GM21786 (cell line): ENCODE results near the gene LBX2.
A peak's percentile ranks its signal among the peaks of the same experiment; 100 is the strongest.

Source experiments
- ATAC-seq: cut with Tn5 transposase; IDR thresholded peaks from one replicate; pipeline ENCODE4 v1.9.1; 2021; ENCODE audit not compliant: unreplicated experiment

Gene LBX2

DNA sequence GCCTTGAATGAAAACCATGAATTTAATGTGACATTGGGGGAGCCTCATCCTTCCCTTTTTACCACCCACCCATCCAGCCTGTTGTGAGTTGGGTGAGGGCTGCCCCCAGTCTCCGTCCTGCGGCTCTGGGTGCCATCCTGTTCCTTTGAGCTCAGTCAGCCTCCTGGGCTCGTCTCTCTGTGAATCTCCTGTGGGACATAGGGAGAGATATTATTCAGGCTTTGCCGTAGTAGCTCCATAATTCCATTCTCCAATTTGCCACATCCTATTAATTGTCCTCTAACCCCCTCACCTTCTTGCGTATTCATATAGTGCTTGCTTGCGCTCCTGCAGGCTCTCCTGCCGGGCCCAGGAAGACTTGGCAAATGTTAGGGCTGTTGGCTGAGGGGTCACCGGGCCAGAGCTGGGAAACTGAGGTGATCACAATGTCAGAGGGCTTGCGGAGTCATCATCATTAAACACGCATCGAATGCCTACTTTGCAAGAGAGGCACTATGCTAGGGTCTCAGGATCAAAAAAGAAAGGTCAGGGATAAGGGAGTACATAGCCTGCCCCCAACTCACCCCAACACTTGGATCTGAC lies 27.3 kb upstream of the LBX2 start:
- no peak for ATAC-seq

DNA sequence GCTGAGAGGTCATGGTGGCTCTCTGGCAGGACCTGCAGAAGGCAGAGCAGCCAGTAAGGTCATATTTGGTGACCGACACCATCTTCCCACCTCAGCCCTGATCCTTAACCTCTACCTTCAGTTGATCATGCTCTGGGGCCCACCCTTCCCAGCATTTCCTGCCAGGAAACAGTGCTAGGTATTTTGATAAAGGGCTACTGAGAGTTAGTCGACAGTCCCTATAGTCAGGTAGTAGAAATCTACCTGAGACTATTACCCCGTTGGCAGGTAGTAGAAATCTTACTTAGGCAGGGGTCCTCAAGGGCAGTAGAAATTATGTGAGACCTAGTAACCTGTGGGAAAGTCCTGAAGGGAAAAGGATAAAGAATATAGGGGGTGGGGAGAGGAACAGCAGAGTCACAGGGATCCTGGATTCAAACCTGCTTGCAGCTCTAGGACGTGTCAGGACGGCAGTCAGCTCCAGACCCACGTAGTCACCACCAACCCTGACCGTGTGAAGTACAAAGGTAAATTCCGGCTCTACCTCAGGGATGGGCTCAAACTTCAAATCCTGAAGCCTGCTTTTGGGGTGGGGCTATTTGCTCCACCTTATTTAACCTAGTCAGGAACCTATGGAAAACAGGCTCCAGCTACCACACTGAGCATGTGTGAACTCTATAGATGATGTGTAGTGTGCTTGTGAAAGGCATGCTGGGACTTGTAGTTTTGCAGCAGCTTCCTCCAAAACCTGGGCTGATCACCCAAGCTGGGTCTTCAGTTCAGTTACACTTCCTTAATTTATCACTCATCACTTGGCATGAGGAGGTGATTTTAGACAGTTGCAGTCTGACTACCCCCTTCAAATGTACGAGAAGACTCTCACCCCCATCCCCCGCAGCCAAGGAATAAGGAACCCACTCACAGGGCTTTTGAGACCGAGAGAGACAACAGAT lies 26.6 kb upstream of the LBX2 start, which contains the start of gene DQX1:
Gene DQX1, minus strand, starts transcription at position 515 of the 932 bp plus-strand sequence. Its CDS starts 502 bp downstream, at position 13.
- ATAC-seq = no peak

DNA sequence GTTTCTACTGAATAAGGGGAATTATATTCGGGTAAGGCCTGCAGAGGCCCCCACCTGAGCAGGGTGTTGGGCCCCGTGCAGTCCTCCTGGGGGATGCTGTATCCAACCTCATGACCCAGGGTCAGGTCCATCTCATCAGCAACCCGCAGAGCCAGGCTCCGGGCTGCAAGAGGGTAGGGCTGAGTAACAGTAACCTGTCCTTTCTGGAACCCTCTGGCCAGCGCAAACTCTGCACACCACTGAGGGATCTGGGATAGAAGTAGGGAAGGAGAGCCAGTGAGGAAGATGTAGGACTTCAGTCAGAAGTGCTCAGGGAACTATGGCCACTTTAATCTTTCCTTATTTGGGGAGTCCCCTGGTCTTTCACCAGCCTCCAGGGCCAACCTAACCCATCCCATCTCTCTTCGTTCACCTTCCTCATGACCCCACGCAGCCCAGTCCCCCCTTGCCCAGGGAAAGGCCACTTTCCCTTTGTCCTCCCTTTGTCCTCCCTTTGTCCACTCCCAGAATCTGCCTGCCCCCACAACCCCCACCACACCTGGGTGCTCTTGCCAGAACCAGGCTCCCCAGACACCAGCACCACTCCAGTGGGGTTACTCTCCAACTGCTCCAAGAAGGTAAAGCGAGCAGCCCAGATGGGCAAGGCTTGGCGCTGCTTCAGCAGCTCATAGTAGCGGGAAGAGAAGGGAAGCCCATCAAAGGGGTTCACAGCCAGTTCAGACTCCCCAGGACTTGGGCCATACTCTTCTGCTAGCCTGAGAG lies 25.7 kb upstream of the LBX2 start:
- no peak for ATAC-seq

DNA sequence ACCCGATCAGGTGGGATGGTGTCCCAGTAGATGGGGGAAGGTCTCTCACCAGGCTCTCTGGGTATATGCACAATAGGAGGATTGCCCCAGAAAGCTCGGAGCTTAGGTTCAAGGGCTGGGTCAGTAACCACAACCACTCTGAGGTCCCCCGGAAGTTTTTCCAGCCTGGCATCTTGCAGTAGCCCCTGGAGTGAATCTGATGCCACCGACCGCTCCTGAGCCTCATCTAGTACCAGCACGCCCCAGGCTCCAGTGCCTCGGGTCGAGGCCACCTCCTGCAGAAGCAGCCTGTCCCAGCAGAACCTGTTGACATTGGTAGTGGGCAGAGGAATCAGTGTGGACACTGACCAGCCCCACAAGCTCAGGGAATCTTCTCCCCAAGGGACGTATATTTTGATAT lies 24.6 kb upstream of the LBX2 start:
- ATAC-seq = no peak

DNA sequence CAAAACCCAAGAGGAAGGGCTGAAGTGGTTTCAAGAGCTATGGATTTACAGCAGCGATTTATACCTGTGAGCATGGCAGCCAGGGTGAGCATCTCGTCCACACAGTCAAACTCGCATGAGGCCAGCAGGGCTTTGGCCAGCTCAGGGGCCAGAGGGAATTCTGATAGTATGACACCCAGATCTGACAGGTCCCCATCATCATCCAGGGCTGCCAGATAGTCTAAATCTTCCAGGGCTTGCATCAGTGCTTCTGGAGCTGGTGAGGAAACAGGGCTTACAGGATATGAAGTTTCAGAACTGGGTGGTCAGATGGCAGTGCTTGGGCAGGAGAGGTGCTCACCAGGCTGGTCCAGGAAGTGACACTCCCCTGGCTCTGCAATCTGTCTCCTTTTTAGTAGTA lies 23.1 kb upstream of the LBX2 start:
- no peak for ATAC-seq

DNA sequence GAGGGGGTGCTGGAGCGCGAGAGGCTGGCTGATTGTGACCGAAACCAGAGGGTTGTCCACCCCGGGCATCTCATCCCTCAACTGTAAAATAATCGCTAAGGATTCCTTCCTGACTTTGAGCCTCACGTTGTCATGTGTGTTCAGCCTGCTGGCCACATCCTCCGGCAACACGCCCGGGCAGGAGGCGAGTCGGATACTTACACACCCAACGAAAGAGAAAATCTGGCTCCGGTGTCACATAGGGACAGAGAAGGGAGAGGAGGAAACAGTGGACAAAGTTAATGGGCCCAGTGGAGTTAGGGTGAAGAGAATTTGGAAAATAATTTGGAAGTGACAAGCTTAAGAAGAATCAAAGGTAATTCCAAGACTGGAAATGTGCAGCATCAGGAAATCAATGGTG lies 17.2 kb upstream of the LBX2 start:
- ATAC-seq = no peak

DNA sequence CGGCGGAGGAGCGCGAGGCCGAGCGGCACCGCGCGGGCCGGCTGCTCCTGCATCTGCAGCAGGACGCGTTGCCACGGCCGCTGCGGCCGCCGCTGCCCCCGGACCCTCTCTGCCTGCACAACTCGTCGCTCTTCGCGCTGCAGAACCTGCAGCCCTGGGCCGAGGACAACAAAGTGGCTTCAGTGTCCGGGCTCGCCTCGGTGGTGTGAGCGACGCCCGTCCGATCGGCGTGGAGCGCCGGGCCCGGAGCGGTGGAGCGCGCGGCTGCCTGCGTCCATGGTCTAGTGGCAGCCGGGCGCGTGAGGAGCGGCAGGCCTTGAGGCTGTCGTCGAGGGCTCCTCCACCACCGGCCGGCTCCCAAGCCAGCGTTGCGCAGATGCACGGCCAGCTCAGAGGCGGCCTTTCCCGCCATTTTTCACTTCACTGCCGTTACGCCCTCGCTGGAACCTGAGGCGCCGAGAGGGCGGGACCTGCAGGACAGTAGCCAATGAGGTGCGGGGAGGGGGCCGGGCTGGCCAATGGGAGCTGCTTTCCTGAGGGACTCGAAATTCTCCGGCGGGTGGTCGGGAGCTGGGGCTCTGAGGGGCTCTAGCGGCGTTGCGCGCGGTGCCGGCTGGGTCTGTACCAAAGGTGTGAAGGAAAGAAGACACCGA lies 16.7 kb upstream of the LBX2 start:
- ATAC-seq = no peak

DNA sequence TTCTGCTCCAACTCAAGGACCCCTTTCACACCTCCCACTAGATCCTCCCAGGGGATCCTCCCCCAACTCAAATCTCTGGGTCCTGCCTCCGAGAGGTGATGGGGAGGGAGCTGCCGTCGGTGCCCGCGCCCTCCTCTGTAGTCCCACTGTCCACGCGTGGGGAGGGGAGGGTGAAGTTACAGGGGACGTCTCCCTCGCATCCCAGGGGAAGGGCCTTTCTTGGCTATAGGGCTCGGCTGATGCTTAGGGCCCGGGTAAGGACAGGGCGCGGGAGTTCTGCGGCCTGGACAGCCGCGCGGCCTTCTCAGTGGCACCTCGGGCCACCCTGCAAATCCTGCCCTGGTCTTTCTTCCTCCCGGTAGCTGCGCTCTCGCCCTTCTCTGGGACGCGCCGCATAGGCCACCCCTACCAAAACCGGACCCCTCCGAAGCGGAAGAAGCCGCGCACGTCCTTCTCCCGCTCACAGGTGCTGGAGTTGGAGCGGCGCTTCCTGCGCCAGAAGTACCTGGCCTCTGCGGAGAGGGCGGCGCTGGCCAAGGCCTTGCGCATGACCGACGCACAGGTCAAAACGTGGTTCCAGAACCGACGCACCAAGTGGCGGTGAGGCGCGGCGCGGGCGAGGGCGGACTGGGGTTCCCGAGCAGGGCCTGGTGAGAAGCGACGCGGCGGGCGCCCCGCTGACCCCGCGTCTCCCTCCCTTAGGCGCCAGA lies 16.0 kb upstream of the LBX2 start:
- no peak for ATAC-seq

DNA sequence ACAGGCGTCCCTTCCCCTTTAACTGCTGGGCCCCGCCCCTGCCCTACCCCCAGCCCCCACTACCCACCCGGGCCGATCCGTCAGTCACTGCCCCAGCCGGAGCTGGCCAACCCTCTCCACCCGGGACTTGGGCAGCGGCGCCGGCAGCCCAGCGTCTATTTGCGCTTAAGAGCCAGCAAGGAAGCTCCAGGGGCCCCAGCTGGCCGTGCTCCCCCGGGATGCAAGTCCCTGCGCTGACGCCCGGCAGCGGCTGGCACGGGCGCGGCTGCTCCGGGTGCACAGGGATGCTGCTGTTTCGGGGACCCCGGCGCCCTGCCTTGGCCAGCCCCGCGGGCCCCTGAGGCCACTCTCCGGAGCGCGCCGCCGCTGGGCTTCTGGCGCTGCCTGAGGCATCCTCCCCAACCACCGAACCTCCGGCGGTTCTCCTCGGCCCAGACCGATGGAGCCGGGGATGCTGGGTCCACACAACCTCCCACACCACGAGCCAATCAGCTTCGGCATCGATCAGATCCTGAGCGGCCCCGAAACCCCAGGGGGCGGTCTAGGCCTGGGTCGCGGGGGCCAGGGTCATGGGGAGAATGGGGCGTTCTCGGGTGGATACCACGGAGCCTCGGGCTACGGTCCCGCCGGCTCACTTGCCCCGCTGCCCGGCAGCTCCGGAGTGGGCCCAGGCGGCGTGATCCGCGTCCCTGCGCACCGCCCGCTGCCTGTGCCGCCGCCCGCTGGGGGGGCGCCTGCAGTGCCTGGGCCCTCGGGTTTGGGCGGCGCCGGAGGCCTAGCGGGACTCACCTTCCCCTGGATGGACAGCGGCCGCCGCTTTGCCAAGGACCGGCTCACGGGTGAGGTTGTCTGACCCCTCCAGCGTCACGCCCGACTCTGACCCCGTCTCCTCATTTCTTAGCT lies 15.2 kb upstream of the LBX2 start, which contains the start of gene TLX2:
Gene TLX2, plus strand, starts transcription at position 83 of the 903 bp plus-strand sequence. Its CDS starts 357 bp downstream, at position 440.
- no peak for ATAC-seq

DNA sequence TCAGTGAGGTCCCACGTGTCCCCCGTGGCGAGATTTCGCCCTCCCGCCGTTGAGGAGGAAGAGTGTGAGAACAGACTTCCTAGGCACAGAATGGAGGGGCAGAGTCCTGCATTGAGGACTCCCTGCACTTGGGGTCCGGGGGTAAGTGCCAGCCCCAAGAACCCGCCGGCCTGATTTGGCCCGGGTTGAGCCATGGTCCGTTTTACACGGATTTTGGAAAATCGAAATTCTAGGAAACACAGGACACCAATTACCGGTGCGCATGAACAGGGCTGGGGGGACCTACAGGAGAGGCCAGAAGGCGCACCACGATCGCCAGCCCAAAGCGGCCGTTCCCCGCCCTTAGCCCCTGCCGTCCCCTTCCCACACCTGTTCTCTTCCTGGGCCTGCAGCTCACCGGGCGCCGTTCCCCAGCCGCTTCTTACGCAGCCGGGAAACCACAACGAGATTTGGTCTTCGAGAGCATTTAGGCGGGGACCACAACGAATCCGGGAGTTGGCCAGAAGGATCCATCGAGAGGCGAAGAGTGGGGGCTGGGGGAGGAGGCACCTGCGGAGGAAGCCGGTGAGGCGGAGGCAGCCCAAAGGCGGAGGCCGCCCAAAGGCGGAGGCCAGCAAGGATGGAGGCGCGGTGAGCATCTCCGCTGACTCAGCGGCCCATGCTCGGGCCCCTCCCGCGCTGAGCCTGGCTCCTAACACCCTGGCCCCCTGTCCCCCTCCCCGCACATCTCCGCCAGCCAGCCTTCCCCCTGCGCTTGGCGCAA lies 14.4 kb upstream of the LBX2 start:
- no peak for ATAC-seq

DNA sequence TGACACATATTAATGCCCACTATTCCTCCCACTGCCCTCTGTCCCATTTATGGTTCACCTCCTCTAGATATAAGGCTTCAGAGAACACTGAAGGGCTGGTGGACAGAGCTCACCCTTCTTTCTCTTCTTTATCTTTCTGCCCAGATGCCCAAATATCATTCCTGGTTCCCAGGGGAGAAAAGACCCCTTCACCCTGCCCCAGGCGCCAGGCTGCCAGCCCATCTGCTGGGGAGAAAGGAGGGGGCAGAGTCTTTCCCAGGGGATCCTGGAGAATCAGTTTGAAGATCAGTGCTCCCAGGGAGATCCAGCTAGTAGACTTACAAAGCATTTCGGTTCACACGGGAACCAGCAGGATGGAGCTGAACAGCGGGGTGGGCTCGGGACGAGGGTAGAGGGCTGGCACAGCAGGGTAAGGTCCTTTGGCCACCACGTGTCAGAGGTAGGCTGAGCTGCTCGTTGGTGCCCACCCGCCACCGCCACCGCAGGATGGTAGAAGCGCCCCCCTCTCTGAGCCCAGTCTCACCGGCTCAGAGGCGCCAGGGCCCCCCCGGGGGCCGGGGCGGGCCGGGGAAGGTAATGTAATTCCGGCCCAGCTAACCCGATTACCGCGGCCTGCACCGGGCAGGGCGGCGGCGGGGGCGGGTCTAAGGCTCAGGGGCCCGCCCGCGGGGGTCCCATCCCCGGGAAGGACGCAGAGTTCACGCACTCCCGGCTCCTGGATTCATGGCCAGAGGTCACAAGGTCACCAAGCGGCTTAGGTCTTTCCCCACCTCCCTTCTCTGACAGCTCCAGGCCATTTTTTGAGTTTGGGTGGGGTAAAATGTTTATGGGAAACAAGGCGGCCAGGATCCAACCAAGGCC lies 13.6 kb upstream of the LBX2 start:
- no peak for ATAC-seq

DNA sequence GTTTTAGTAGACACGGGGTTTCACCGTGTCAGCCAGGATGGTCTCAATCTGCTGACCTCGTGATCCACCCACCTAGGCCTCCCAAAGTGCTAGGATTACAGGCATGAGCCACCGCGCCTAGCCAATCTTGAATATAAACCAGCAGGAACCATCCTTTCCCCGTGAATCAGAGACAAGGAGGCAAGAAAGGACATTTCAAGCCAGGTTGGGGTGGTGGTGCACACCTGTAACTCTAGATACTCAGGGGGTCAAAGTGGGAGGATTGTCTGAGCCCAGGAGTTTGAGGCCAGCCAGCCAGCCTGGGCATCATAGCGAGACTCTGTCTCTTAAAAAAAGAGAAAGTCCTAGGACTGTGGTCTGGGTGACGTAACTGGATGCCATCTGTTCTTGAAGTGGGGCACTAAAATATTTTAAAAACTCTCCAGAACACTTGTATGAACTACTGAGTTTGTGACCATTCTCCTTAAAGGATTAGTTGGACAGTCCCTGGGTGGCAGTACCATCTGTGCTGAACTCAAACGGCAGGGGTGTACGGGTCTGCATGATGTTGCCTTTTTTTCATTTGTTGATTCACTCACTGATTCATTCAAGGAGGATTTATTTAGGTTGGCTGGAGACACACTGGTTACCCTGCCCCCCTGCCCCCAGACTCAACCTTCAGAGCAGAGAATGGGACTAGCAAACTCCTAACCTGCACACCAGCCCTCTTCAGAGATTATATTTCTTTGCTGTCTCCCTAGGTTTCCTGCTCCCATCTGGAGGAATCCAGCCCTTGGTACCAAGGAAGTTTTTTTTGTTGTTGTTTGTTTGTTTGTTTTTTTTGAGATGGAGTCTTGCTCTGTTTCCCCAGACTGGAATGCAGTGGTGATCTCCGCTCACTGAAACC lies 11.9 kb upstream of the LBX2 start:
- no peak for ATAC-seq

DNA sequence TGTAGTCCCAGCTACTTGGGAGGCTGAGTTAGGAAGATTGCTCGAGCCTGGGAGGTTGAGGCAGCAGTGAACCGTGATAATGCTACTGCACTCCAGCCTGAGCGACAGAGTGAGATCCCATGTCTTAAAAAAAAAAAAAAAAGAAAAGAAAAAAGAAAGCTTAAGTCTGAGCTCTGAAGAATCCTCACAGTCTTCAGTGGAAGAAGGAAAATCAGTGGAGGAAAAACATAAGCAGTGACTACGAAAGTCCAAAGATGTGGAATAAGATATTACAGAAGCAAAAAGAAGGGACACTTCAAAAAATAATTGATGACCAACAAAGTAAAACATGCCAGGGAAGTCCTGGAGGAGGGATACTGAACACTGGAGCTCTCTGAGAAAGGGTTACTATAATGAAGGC lies 10.9 kb upstream of the LBX2 start:
- ATAC-seq = no peak

DNA sequence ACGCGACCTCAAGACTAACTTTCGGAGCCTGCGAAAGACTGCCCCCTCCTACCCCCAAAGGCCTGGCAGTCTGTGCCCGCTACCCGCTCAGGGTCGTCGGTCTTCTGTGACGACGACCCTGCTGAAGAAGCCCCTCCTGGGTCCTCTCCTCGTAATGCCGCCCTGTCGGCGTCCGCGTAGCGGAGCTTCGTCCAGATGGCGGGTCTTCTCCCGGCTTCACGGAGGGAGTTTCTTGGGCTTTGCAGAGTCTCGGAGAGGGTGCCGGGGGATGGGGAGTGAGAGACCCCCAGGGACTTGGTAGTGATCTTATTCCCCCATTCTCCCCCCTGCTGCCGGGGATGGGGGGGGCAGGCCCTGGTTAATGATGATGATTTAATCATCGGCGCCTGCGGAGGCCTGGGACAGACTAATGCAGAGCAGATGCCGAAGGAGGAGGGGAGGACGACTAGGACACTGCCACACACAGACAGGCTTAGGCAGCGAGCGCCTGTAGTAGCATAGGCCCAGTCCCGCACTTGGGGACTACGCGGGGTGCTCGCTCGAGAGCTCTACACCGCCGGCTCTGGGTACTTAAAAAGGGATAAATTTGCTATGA lies 8.6 kb upstream of the LBX2 start:
- ATAC-seq = peak; percentile 0

DNA sequence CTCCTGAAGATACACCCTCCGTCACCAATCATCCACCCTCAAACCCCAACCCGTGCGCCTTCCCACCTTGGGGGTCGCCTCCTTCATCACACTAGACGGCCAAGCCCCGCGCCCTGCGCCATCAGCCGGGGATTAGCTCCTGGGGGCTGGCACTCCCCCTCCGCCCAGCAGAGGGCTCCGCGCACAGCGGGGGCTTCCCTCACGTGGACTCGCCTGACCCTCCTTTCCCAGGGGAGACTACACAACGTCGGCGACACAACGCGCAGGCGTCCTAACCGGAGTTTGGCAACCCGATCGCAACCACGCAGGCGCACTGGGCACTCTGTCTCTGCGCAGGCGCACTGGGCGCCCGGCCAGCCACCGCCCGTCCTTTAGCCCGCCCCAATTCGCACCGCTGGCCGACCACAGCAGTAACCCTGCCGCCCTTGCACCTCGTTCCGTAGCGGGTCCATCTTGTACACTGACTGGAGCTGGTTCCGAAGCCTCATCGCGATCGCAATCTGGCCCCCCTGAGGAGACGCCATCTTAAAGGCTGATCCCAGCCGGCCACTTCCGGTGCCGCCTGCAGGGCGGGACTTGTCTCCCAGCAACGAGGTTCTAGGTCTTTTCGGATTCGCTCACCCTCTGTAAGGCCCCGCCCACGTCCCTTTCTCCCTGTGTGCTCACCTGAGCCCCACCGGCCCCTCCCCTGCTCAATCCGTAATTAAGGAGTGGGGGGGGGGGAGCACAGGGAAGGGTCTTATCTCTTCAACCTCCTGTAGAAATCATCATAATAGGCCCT lies 7.9 kb upstream of the LBX2 start, which contains the start of gene PCGF1:
Gene PCGF1, minus strand, starts transcription at position 551 of the 781 bp plus-strand sequence. Its CDS starts 27 bp downstream, at position 524.
- peak; percentile 90 for ATAC-seq
